Esophagus muscularis mucosa (tissue), 4 donors: ENCODE measurements around the gene SEMA6C.

Source experiments
- CTCF ChIP-seq, 3 experiments: fragments of 200-600 bp in 2 of 3; fragments of 450-650 bp in 1 of 3; sonication (generic) in 2 of 3; IDR thresholded peaks; one replicate each; pipeline ENCODE4 v1.5.1; 2017 to 2019; ENCODE audit warnings: antibody characterized with exemption in 3 of 3, mild to moderate bottlenecking in 2 of 3, moderate library complexity in 1 of 3
- EP300 ChIP-seq: sonication (generic); formaldehyde crosslinking; IDR thresholded peaks from one replicate; pipeline ENCODE4 v1.6.1; 2017; ENCODE audit warnings: antibody characterized with exemption
- POLR2A ChIP-seq: fragments of 450-650 bp; IDR thresholded peaks from one replicate; pipeline ENCODE4 v1.6.1; 2017; ENCODE audit warnings: antibody characterized with exemption, moderate library complexity, mild to moderate bottlenecking, low read depth
- POLR2AphosphoS5 ChIP-seq, 2 donors: sonication (generic); formaldehyde crosslinking; IDR thresholded peaks; one replicate each; pipeline ENCODE4 v1.6.1; 2017; ENCODE audit warnings: antibody characterized with exemption in 2 of 2

GRCh38 chr1:151113877-151114276 is 32.6 kb downstream of the SEMA6C start:
- TF ChIP-seq CTCF (IDR thresholded peaks at IDR 0.05) (no peak), POLR2A (no peak), POLR2AphosphoS5 (IDR thresholded peaks at IDR 0.05) (no peak), EP300 (no peak)
